Endodermal cell (in vitro differentiated cells): ENCODE data around the gene KCNMA1. TPM values are rescaled to one million over a fixed set of nuclear protein-coding genes. Genes with fewer than 3 reads are reported as not detected.

Experiments
- DNase-seq: peaks from one replicate; pipeline ENCODE4 v3.0.0-alpha.2; 2017
- H3K27ac ChIP-seq: 2 replicates; pipeline ENCODE4 v1.5.1; 2013; ENCODE audit warnings: mild to moderate bottlenecking, low read depth, low read length, moderate library complexity
- H3K27me3 ChIP-seq: 2 replicates; pipeline ENCODE4 v1.6.1; 2013; ENCODE audit warnings: mild to moderate bottlenecking, low read length, moderate library complexity; ENCODE audit not compliant: insufficient read depth, control insufficient read depth, poor library complexity, severe bottlenecking
- H3K36me3 ChIP-seq: 2 replicates; pipeline ENCODE4 v1.7.0; 2013; ENCODE audit warnings: mild to moderate bottlenecking, low read length, moderate library complexity; ENCODE audit not compliant: control insufficient read depth, insufficient read depth
- H3K4me1 ChIP-seq: one replicate; pipeline ENCODE4 v1.7.0; 2013; ENCODE audit warnings: low read length; ENCODE audit not compliant: control insufficient read depth, insufficient read depth
- H3K4me3 ChIP-seq: 2 replicates; pipeline ENCODE4 v1.5.1; 2013; ENCODE audit warnings: mild to moderate bottlenecking, low read length, moderate library complexity
- H3K9ac ChIP-seq: 2 replicates; pipeline ENCODE4 v1.6.1; 2013; ENCODE audit warnings: mild to moderate bottlenecking, low read length, moderate library complexity; ENCODE audit not compliant: poor library complexity, severe bottlenecking; ENCODE audit errors: extremely low read depth
- H3K9me3 ChIP-seq: 2 replicates; pipeline ENCODE4 v1.6.1; 2013; ENCODE audit warnings: mild to moderate bottlenecking, low read length, moderate library complexity; ENCODE audit not compliant: control insufficient read depth
- H3K27ac Mint-ChIP-seq: 2 replicates; pipeline ENCODE4 v1.8.0; 2020; ENCODE audit warnings: mixed read lengths
- H3K27me3 Mint-ChIP-seq: 2 replicates; pipeline ENCODE4 v1.8.0; 2021; ENCODE audit warnings: mild to moderate bottlenecking, mixed read lengths; ENCODE audit not compliant: insufficient read depth
- H3K36me3 Mint-ChIP-seq: 2 replicates; pipeline ENCODE4 v1.8.0; 2020; ENCODE audit warnings: low read depth, mixed read lengths
- H3K4me1 Mint-ChIP-seq: 2 replicates; pipeline ENCODE4 v1.8.0; 2020; ENCODE audit warnings: mixed read lengths
- H3K4me3 Mint-ChIP-seq: 2 replicates; pipeline ENCODE4 v1.8.0; 2020; ENCODE audit warnings: mild to moderate bottlenecking, moderate library complexity, mixed read lengths
- H3K9me3 Mint-ChIP-seq: 2 replicates; pipeline ENCODE4 v1.8.0; 2020; ENCODE audit warnings: mild to moderate bottlenecking, mixed read lengths
- WGBS, 2 experiments: methylation state at CpG; one replicate each; pipeline versions ENCODE4 v1.1.5 to v1.1.7; 2013; ENCODE audit warnings: missing lambda C conversion rate in 2 of 2, mixed read lengths in 1 of 2; ENCODE audit not compliant: insufficient coverage in 1 of 2, insufficient read length in 1 of 2; 5-methylcytosine and 5-hydroxymethylcytosine counted together
- total RNA-seq, 2 donors: library from RNA; stranded (reverse); fragmentation: NEBNext Ultra II Directional in 1 of 2; extraction: Animal tissue kit (Norgen Biotek cat#: 25700) in 1 of 2; gene quantifications; 2 replicates in 1 of 2; 3 replicates in 1 of 2; pipeline ENCODE4 v1.2.1, GENCODE V29; 2021
- TF ChIP-seq, protein P1 (sequence below): fragments of 200-600 bp; sonication (generic); conservative IDR thresholded peaks from 2 replicates; pipeline ENCODE4 v1.5.0; 2021; ENCODE audit warnings: antibody characterized with exemption, mild to moderate bottlenecking

The KCNMA1 gene
- total RNA-seq, 2 donors from 2014 or later = 0.55 to 1.3 TPM

DNA sequence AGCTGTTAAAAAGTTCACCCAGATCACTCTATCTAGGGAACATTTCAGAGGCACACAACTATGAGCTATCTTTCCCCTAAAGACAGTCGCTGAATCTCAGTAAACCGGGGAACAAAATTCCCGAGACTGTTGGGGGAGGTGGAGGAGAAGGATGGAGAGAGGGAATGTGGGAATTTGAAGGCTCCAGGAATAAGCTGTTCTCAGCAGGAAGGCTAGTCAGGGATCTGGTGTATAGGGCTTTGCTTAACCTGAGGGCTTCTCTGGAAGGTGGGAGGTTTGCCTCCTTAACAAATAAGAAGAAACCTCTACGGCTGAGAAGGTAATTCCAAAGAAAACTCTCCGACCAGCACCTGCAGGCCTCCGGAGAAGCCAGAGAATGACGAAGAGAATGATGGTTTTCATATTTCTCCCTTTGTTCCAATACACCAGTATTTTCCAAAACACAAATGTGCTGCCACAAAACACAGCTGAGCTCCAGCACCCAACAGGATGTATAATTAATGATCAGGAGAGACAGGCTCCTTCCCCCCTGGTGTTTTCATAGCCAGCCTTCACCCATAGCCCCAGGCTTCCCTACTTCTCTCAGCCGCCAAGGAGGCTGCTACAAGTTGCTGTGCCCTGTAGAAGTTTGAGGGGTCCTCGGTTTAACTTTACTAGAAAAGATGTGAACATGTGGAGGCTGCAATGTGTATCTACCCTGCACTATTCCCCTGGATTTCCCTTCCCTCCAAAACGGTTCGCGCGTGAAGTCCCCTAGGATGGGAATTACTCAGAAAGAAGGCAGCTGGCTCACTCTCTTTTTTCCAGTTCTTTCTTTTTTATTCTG lies 2.0 kb downstream of the KCNMA1 start:
- TF ChIP-seq, protein P1, sequence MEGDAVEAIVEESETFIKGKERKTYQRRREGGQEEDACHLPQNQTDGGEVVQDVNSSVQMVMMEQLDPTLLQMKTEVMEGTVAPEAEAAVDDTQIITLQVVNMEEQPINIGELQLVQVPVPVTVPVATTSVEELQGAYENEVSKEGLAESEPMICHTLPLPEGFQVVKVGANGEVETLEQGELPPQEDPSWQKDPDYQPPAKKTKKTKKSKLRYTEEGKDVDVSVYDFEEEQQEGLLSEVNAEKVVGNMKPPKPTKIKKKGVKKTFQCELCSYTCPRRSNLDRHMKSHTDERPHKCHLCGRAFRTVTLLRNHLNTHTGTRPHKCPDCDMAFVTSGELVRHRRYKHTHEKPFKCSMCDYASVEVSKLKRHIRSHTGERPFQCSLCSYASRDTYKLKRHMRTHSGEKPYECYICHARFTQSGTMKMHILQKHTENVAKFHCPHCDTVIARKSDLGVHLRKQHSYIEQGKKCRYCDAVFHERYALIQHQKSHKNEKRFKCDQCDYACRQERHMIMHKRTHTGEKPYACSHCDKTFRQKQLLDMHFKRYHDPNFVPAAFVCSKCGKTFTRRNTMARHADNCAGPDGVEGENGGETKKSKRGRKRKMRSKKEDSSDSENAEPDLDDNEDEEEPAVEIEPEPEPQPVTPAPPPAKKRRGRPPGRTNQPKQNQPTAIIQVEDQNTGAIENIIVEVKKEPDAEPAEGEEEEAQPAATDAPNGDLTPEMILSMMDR = no peak
- peaks cover 87% of the 10 kb centered on the region for H3K27me3 ChIP-seq
- H3K4me3 ChIP-seq = no peak overlapping the region
- 20 to 32% methylated on average over 7 to 13 of the region's 13 CpGs for WGBS, 2 experiments
- Mint-ChIP-seq H3K36me3 (no peaks in the 10 kb centered on the region), H3K27ac (no peak overlapping the region), H3K9me3 (no peaks in the 10 kb centered on the region), H3K4me3 (peak overlapping the region; percentile 67), H3K4me1 (peaks cover 9% of the 10 kb centered on the region), H3K27me3 (peaks cover 76% of the 10 kb centered on the region)
- no peak overlapping the region for H3K27ac ChIP-seq
- DNase-seq = peak; percentile 57
- H3K4me1 ChIP-seq = no peaks in the 10 kb centered on the region
- H3K36me3 ChIP-seq = no peaks in the 10 kb centered on the region
- no peaks in the 10 kb centered on the region for H3K9me3 ChIP-seq
- no peak overlapping the region for H3K9ac ChIP-seq

DNA sequence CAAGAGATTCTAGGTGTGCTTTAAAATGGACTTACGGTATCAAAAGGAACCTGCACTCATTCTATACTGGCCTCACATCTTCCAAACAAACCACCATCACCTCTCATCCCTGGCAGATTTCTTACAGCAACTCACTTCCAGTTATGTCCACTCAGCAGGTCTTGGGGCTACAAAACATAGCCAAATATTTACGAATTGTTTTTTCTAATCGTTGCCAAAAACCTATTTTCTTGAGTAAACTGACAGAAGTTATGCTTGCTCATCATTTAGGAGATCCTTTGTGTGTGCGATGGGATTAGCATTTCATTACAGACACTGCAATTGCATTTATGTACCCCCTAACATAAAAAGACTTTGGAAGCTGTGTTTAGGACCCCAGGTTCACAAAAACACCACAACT lies 2.7 kb downstream of the KCNMA1 start:
- Mint-ChIP-seq H3K4me3 (no peak overlapping the region), H3K27ac (no peak overlapping the region), H3K4me1 (peaks cover 9% of the 10 kb centered on the region), H3K36me3 (no peaks in the 10 kb centered on the region), H3K27me3 (peaks cover 69% of the 10 kb centered on the region), H3K9me3 (no peaks in the 10 kb centered on the region)
- DNase-seq = no peak
- H3K4me3 ChIP-seq = no peak overlapping the region
- TF ChIP-seq, protein P1 = no peak
- no peak overlapping the region for H3K9ac ChIP-seq
- WGBS, 2 experiments = 86 to 88% methylated on average over 4 of the region's 4 CpGs
- H3K9me3 ChIP-seq = no peaks in the 10 kb centered on the region
- H3K4me1 ChIP-seq = no peaks in the 10 kb centered on the region
- H3K36me3 ChIP-seq = no peaks in the 10 kb centered on the region
- no peak overlapping the region for H3K27ac ChIP-seq
- H3K27me3 ChIP-seq = peaks cover 80% of the 10 kb centered on the region

GRCh38 chr10:77633376-77633775 lies 4.2 kb downstream of the KCNMA1 start:
- no peak overlapping the region for H3K9ac ChIP-seq
- H3K36me3 ChIP-seq = no peaks in the 10 kb centered on the region
- Mint-ChIP-seq H3K27me3 (peaks cover 55% of the 10 kb centered on the region), H3K36me3 (no peaks in the 10 kb centered on the region), H3K9me3 (no peaks in the 10 kb centered on the region), H3K4me3 (no peak overlapping the region), H3K27ac (no peak overlapping the region), H3K4me1 (peaks cover 9% of the 10 kb centered on the region)
- TF ChIP-seq, protein P1 = no peak
- no peaks in the 10 kb centered on the region for H3K9me3 ChIP-seq
- H3K4me3 ChIP-seq = no peak overlapping the region
- peaks cover 64% of the 10 kb centered on the region for H3K27me3 ChIP-seq
- H3K4me1 ChIP-seq = no peaks in the 10 kb centered on the region
- no peak for DNase-seq
- no peak overlapping the region for H3K27ac ChIP-seq
- WGBS, 2 experiments = 92 to 96% methylated on average over 7 of the region's 7 CpGs
